GM23248 (cell line): Measurements from ENCODE around the gene SERPINA6. TPM values are rescaled to one million over a fixed set of nuclear protein-coding genes. Genes with fewer than 3 reads are reported as not detected.

Experiments used
- DNase-seq: peaks from one replicate; pipeline ENCODE4 v3.0.0-alpha.2; 2015
- H2AFZ ChIP-seq: fragments of 200-600 bp; sonication (generic); 2 replicates; pipeline ENCODE4 v1.6.1; 2016; ENCODE audit warnings: antibody characterized with exemption
- H3F3A ChIP-seq: fragments of 200-600 bp; sonication (generic); 2 replicates; pipeline ENCODE4 v1.6.1; 2016; ENCODE audit warnings: mild to moderate bottlenecking, antibody characterized with exemption, mixed run types; ENCODE audit not compliant: insufficient read depth
- H3K27ac ChIP-seq: fragments of 200-600 bp; sonication (generic); 2 replicates; pipeline ENCODE4 v1.5.1; 2016; ENCODE audit warnings: mild to moderate bottlenecking
- H3K27me3 ChIP-seq: fragments of 200-600 bp; sonication (generic); replicated peaks from 2 replicates; pipeline ENCODE4 v1.6.1; 2016; ENCODE audit warnings: mild to moderate bottlenecking; ENCODE audit not compliant: insufficient read depth
- H3K36me3 ChIP-seq: fragments of 200-600 bp; sonication (generic); 2 replicates; pipeline ENCODE4 v1.6.1; 2016; ENCODE audit warnings: low read depth, mild to moderate bottlenecking
- H3K4me1 ChIP-seq: fragments of 200-600 bp; sonication (generic); 2 replicates; pipeline ENCODE4 v1.6.1; 2016; ENCODE audit warnings: mild to moderate bottlenecking; ENCODE audit not compliant: insufficient read depth
- H3K4me2 ChIP-seq: fragments of 200-600 bp; sonication (generic); one replicate; pipeline ENCODE4 v1.6.1; 2016; ENCODE audit warnings: mild to moderate bottlenecking; ENCODE audit not compliant: unreplicated experiment
- H3K4me3 ChIP-seq: fragments of 200-600 bp; sonication (generic); 2 replicates; pipeline ENCODE4 v1.5.1; 2016; ENCODE audit warnings: mild to moderate bottlenecking
- H3K79me2 ChIP-seq: fragments of 200-600 bp; sonication (generic); 2 replicates; pipeline ENCODE4 v1.6.1; 2016; ENCODE audit warnings: mild to moderate bottlenecking; ENCODE audit not compliant: insufficient read depth
- H3K9ac ChIP-seq: fragments of 200-600 bp; sonication (generic); 2 replicates; pipeline ENCODE4 v1.6.1; 2016; ENCODE audit warnings: mild to moderate bottlenecking
- H3K9me2 ChIP-seq: fragments of 200-600 bp; sonication (generic); 2 replicates; pipeline ENCODE4 v1.6.1; 2016; ENCODE audit warnings: mixed run types, mild to moderate bottlenecking, moderate library complexity; ENCODE audit not compliant: insufficient read depth
- H3K9me3 ChIP-seq: fragments of 200-600 bp; sonication (generic); one replicate; pipeline ENCODE4 v1.6.1; 2017; ENCODE audit warnings: low read depth
- H4K20me1 ChIP-seq: fragments of 200-600 bp; sonication (generic); 2 replicates; pipeline ENCODE4 v1.6.0; 2016; ENCODE audit not compliant: insufficient read depth
- EZH2 ChIP-seq: fragments of 200-600 bp; sonication (generic); IDR thresholded peaks from 2 replicates; pipeline ENCODE4 v1.6.1; 2018; ENCODE audit warnings: antibody characterized with exemption, mild to moderate bottlenecking; ENCODE audit not compliant: insufficient read depth, poor library complexity, severe bottlenecking
- EZH2phosphoT487 ChIP-seq: fragments of 200-600 bp; sonication (generic); IDR thresholded peaks from 2 replicates; pipeline ENCODE4 v1.6.1; 2018; ENCODE audit warnings: antibody characterized with exemption, moderate library complexity, mild to moderate bottlenecking, low read depth; ENCODE audit not compliant: insufficient read depth
- WGBS, 2 experiments: methylation state at CpG; one replicate each; pipeline ENCODE4 v1.1.6; 2015 to 2017; ENCODE audit warnings: low lambda C conversion rate in 2 of 2, low coverage in 1 of 2; ENCODE audit errors: missing lambda C conversion rate in 2 of 2; 5-methylcytosine and 5-hydroxymethylcytosine counted together
- in situ Hi-C: fragments of 300-500 bp; cut with MboI; formaldehyde crosslinking; loops from 2 replicates; pipeline ENCODE4 v1.15.0; 2020
- polyA plus RNA-seq: library from polyadenylated mRNA; unstranded; fragments of >200 nt; fragmentation: Nextera tagmentation; extraction: Ambion mirVana; gene quantifications from 2 replicates; pipeline ENCODE4 v1.2.1, GENCODE V29; 2016
- total RNA-seq: library from RNA; depleted of rRNA; stranded (reverse); fragments of >200 nt; shearing (Covaris generic); gene quantifications from 2 replicates; pipeline ENCODE4 v1.2.3, GENCODE V29; 2014

SERPINA6 gene
- total and polyA plus RNA-seq, 2 experiments from 2014 or later: not detected

DNA sequence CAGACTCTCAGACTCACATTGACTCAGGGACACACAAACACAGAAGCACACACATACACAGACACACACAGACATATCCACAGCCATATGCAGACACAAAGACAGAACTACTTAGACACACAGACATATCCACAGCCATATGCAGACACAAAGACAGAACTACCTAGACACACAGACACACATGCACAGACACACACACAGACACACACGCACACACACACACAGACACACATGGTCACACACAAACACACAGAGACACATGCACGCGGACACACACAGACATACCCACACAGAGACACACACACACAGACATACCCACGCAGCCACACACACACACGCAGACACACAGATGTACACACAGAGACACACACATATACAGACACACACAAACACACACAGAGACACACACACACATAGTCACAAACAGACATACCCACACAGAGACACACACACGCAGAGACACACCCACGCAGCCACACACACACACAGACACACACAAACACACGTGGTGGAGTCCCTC is 39.5 kb upstream of the SERPINA6 start:
- Histone ChIP-seq H3K4me3 (no peak overlapping the region), H4K20me1 (no peaks in the 10 kb centered on the region), H2AFZ (no peak overlapping the region), H3K4me1 (no peaks in the 10 kb centered on the region), H3K4me2 (no peak overlapping the region), H3K9ac (no peak overlapping the region), H3K9me2 (no peaks in the 10 kb centered on the region), H3K79me2 (no peaks in the 10 kb centered on the region), H3K36me3 (no peaks in the 10 kb centered on the region), H3F3A (no peaks in the 10 kb centered on the region), H3K9me3 (no peaks in the 10 kb centered on the region), H3K27ac (no peak overlapping the region), H3K27me3 (no peaks in the 10 kb centered on the region)
- in situ Hi-C loops: no loop called here
- WGBS, 2 experiments: 63 to 69% methylated on average over 8 of the region's 8 CpGs
- TF ChIP-seq EZH2 (no peak), EZH2phosphoT487 (no peak)
- no peak for DNase-seq

- TF ChIP-seq EZH2phosphoT487: no peak
- TF ChIP-seq EZH2: no peak
- Histone ChIP-seq H3K4me2 (no peak overlapping the region), H3F3A (no peaks in the 10 kb centered on the region), H3K9me2 (no peaks in the 10 kb centered on the region), H3K36me3 (no peaks in the 10 kb centered on the region), H3K27ac (no peak overlapping the region), H3K9ac (no peak overlapping the region), H3K4me1 (no peaks in the 10 kb centered on the region), H3K9me3 (no peaks in the 10 kb centered on the region), H3K79me2 (no peaks in the 10 kb centered on the region), H3K27me3 (no peaks in the 10 kb centered on the region), H4K20me1 (no peaks in the 10 kb centered on the region), H2AFZ (no peak overlapping the region), H3K4me3 (no peak overlapping the region)
- WGBS, 2 experiments: 90 to 100% methylated on average over 7 of the region's 7 CpGs
- DNase-seq: no peak
- in situ Hi-C loops: no loop called here
Observed at GRCh38 chr14:94361682-94362081, 38.5 kb upstream of the SERPINA6 start.

GRCh38 chr14:94360945-94361565 is 37.9 kb upstream of the SERPINA6 start:
- Histone ChIP-seq H3K4me3 (no peak overlapping the region), H3K79me2 (no peaks in the 10 kb centered on the region), H4K20me1 (no peaks in the 10 kb centered on the region), H3F3A (no peaks in the 10 kb centered on the region), H3K4me2 (no peak overlapping the region), H3K9me3 (no peaks in the 10 kb centered on the region), H3K27me3 (no peaks in the 10 kb centered on the region), H3K4me1 (no peaks in the 10 kb centered on the region), H3K36me3 (no peaks in the 10 kb centered on the region), H3K27ac (no peak overlapping the region), H3K9me2 (no peaks in the 10 kb centered on the region), H3K9ac (no peak overlapping the region), H2AFZ (no peak overlapping the region)
- in situ Hi-C loops: no loop called here
- TF ChIP-seq EZH2 (no peak), EZH2phosphoT487 (no peak)
- WGBS, 2 experiments: 71 to 74% methylated on average over 6 to 7 of the region's 7 CpGs
- no peak for DNase-seq

GRCh38 chr14:94357166-94357565 is 34.0 kb upstream of the SERPINA6 start:
- TF ChIP-seq EZH2phosphoT487 (no peak), EZH2 (no peak)
- in situ Hi-C loops: no loop called here

More at GRCh38 chr14:94357166-94357565, 34.0 kb upstream of the SERPINA6 start:
- Histone ChIP-seq H3K4me1 (no peaks in the 10 kb centered on the region), H3F3A (no peaks in the 10 kb centered on the region), H3K4me3 (no peak overlapping the region), H3K79me2 (no peaks in the 10 kb centered on the region), H3K9ac (no peak overlapping the region), H4K20me1 (no peaks in the 10 kb centered on the region), H3K9me3 (no peaks in the 10 kb centered on the region), H3K9me2 (no peaks in the 10 kb centered on the region), H3K27me3 (no peaks in the 10 kb centered on the region), H3K36me3 (no peaks in the 10 kb centered on the region), H3K27ac (no peak overlapping the region), H3K4me2 (no peak overlapping the region), H2AFZ (no peak overlapping the region)
- 89 to 90% methylated on average over 1 of the region's 1 CpG for WGBS, 2 experiments
- DNase-seq: no peak
